WTC11 (cell line): ENCODE measurements around the gene NOX5. TPM values are rescaled to one million over a fixed set of nuclear protein-coding genes. Genes with fewer than 3 reads are reported as not detected.

Source experiments
- ATAC-seq: fragments of 200-7000 bp; cut with Tn5 transposase; 2 replicates; pipeline ENCODE4 v1.10.0; 2021; ENCODE audit warnings: mild to moderate bottlenecking, moderate library complexity
- CTCF ChIA-PET: fragments of 300-600 bp; sonication (Branson Sonifier 250); formaldehyde crosslinking; loops from one replicate; lab custom pipeline; 2021; ENCODE audit warnings: antibody characterized with exemption; lab: Charles Lee
- POLR2A ChIA-PET: fragments of 350-600 bp; sonication (Branson Sonifier 250); formaldehyde crosslinking; loops from one replicate; lab custom pipeline; 2021; ENCODE audit warnings: antibody characterized with exemption; lab: Charles Lee
- DNase-seq: peaks from one replicate; pipeline ENCODE4 v3.0.0; 2021; ENCODE audit warnings: low spot score
- H3K27ac Mint-ChIP-seq: 2 replicates; pipeline ENCODE4 v1.8.0; 2021; ENCODE audit warnings: mixed read lengths
- H3K27me3 Mint-ChIP-seq: 2 replicates; pipeline ENCODE4 v1.8.0; 2021; ENCODE audit warnings: low read depth, mild to moderate bottlenecking, moderate library complexity, mixed read lengths
- H3K36me3 Mint-ChIP-seq: 2 replicates; pipeline ENCODE4 v1.8.0; 2021; ENCODE audit warnings: mixed read lengths
- H3K4me1 Mint-ChIP-seq: 2 replicates; pipeline ENCODE4 v1.8.0; 2022; ENCODE audit warnings: mixed read lengths
- H3K4me3 Mint-ChIP-seq: 2 replicates; pipeline ENCODE4 v1.8.0; 2021; ENCODE audit warnings: mild to moderate bottlenecking, moderate library complexity, mixed read lengths
- H3K9me3 Mint-ChIP-seq: 2 replicates; pipeline ENCODE4 v1.8.0; 2021; ENCODE audit warnings: mixed read lengths
- EMX1 ChIP-seq: fragments of 250-450 bp; sonication (Bioruptor Pico); IDR thresholded peaks from 2 replicates; pipeline ENCODE4 v1.8.0; 2021; ENCODE audit warnings: mild to moderate bottlenecking
- ETV6 ChIP-seq: sonication (generic); formaldehyde crosslinking; IDR thresholded peaks from 2 replicates; pipeline ENCODE4 v1.8.1; 2022; ENCODE audit warnings: mild to moderate bottlenecking, missing genetic modification reagents
- KAT7 ChIP-seq: sonication (generic); formaldehyde crosslinking; IDR thresholded peaks from 2 replicates; pipeline ENCODE4 v1.8.1; 2023; ENCODE audit warnings: missing genetic modification reagents, mild to moderate bottlenecking, borderline replicate concordance
- MXD4 ChIP-seq: fragments of 250-450 bp; sonication (Bioruptor Pico); IDR thresholded peaks from 2 replicates; pipeline ENCODE4 v1.8.0; 2021; ENCODE audit warnings: mild to moderate bottlenecking, moderate library complexity, borderline replicate concordance
- MYBL2 ChIP-seq: sonication (generic); formaldehyde crosslinking; IDR thresholded peaks from 2 replicates; pipeline ENCODE4 v1.8.1; 2023; ENCODE audit warnings: mild to moderate bottlenecking, moderate library complexity, missing genetic modification reagents
- NFATC4 ChIP-seq: fragments of 250-450 bp; sonication (Bioruptor Pico); IDR thresholded peaks from 2 replicates; pipeline ENCODE4 v1.9.0; 2021; ENCODE audit warnings: mild to moderate bottlenecking
- NFYB ChIP-seq: sonication (generic); formaldehyde crosslinking; conservative IDR thresholded peaks from 2 replicates; pipeline ENCODE4 v1.8.0; 2022; ENCODE audit warnings: low read depth, missing genetic modification reagents
- NR3C1 ChIP-seq: sonication (generic); formaldehyde crosslinking; conservative IDR thresholded peaks from 2 replicates; pipeline ENCODE4 v1.8.1; 2023; ENCODE audit warnings: low read depth, mild to moderate bottlenecking, missing genetic modification reagents
- RELA ChIP-seq: sonication (generic); formaldehyde crosslinking; IDR thresholded peaks from 2 replicates; pipeline ENCODE4 v1.8.1; 2022; ENCODE audit warnings: missing genetic modification reagents, mild to moderate bottlenecking, borderline replicate concordance
- ZNF138 ChIP-seq: sonication (generic); formaldehyde crosslinking; conservative IDR thresholded peaks from 2 replicates; pipeline ENCODE4 v1.8.1; 2022; ENCODE audit warnings: mild to moderate bottlenecking, moderate library complexity, missing genetic modification reagents
- ZNF232 ChIP-seq: sonication (generic); formaldehyde crosslinking; IDR thresholded peaks from 2 replicates; pipeline ENCODE4 v1.8.0; 2022; ENCODE audit warnings: mild to moderate bottlenecking, missing genetic modification reagents
- ZNF263 ChIP-seq: sonication (generic); formaldehyde crosslinking; IDR thresholded peaks from 2 replicates; pipeline ENCODE4 v1.8.1; 2022; ENCODE audit warnings: low read depth, mild to moderate bottlenecking, moderate library complexity, missing genetic modification reagents
- total RNA-seq: library from RNA; stranded (reverse); gene quantifications from 3 replicates; pipeline ENCODE4 v1.2.3, GENCODE V29; 2021
- TF ChIP-seq, protein P1 (sequence below): sonication (generic); formaldehyde crosslinking; IDR thresholded peaks from 2 replicates; pipeline ENCODE4 v1.8.1; 2023; ENCODE audit warnings: mild to moderate bottlenecking, missing genetic modification reagents, moderate library complexity
- TF ChIP-seq, protein P2 (sequence below): sonication (generic); formaldehyde crosslinking; IDR thresholded peaks from 2 replicates; pipeline ENCODE4 v1.8.1; 2023; ENCODE audit warnings: mild to moderate bottlenecking, missing genetic modification reagents, moderate library complexity
- TF ChIP-seq, protein P3 (sequence below): sonication (generic); formaldehyde crosslinking; IDR thresholded peaks from 2 replicates; pipeline ENCODE4 v1.8.0; 2022; ENCODE audit warnings: mild to moderate bottlenecking, missing genetic modification reagents
- TF ChIP-seq, protein P4 (sequence below): sonication (generic); formaldehyde crosslinking; IDR thresholded peaks from 2 replicates; pipeline ENCODE4 v1.8.0; 2022; ENCODE audit warnings: missing genetic modification reagents
- TF ChIP-seq, protein P5 (sequence below): sonication (generic); formaldehyde crosslinking; IDR thresholded peaks from 2 replicates; pipeline ENCODE4 v1.8.0; 2023; ENCODE audit warnings: mild to moderate bottlenecking, missing genetic modification reagents
- TF ChIP-seq, protein P6 (sequence below): fragments of 250-450 bp; sonication (Bioruptor Pico); IDR thresholded peaks from 2 replicates; pipeline ENCODE4 v2.1.2; 2022; ENCODE audit warnings: mild to moderate bottlenecking, moderate library complexity
- TF ChIP-seq, protein P7 (sequence below): sonication (generic); formaldehyde crosslinking; IDR thresholded peaks from 2 replicates; pipeline ENCODE4 v1.8.1; 2022; ENCODE audit warnings: mild to moderate bottlenecking, missing genetic modification reagents, moderate library complexity, borderline replicate concordance

NOX5 gene
- total RNA-seq, 1 experiment from 2014 or later, result not detected

DNA sequence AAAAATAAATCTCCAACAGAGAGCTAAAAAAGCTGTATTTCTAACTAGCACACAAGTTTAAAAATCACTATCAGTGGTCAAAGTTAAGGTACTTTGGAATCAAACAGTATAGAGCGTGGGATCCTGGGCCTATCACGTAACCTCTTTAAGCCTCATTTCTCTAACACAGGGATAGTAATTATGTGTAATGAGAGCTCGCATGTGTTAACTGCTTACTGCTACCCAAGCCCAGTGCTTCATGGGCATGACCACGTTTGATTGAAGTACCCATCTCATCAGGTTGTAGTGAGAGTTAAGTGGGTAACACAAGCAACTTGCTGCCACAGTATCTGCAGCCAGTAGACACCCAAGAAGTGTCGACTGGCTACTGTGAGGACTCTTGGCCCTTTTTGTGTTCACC, 28.2 kb upstream of the NOX5 start (continued):
- TF ChIP-seq, protein P1, sequence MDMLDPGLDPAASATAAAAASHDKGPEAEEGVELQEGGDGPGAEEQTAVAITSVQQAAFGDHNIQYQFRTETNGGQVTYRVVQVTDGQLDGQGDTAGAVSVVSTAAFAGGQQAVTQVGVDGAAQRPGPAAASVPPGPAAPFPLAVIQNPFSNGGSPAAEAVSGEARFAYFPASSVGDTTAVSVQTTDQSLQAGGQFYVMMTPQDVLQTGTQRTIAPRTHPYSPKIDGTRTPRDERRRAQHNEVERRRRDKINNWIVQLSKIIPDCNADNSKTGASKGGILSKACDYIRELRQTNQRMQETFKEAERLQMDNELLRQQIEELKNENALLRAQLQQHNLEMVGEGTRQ, result no peak
- TF ChIP-seq RELA (CRISPR knock-in tag) (no peak), NFYB (CRISPR knock-in tag) (no peak), ZNF232 (CRISPR knock-in tag) (no peak), ETV6 (CRISPR knock-in tag) (no peak), ZNF263 (CRISPR knock-in tag) (no peak)

DNA sequence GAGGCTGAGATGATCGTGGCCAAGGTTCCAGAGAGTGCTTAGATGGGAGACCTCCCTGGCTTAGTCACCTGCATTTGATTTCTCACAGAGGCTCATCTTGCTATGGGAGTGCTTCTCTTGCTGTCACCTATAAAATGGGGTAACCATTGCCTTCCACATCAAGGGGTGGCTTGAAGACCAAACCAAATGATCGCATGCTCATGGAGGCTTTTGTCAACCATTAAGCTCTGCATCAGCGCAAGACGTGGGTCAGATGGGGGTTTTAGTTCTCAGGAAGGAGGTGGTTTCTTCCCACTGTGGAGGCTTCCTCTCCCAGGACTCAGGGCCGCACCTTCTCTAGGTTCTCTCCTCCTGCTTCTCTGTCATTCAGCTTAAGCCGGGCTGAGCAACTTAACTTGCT, 27.4 kb upstream of the NOX5 start:
- CTCF ChIA-PET, result no interaction called here
- no peak overlapping the region for H3K4me3 Mint-ChIP-seq
- H3K4me1 Mint-ChIP-seq, result peaks cover 18% of the 10 kb centered on the region
- peaks cover 36% of the 10 kb centered on the region for H3K27me3 Mint-ChIP-seq
- POLR2A ChIA-PET, result no interaction called here
- TF ChIP-seq MYBL2 (CRISPR knock-in tag), result no peak
- no peak for TF ChIP-seq MXD4 (CRISPR knock-in tag)
- no peak for TF ChIP-seq ZNF138 (CRISPR knock-in tag)
- TF ChIP-seq NR3C1 (CRISPR knock-in tag), result no peak
- TF ChIP-seq, protein P2, sequence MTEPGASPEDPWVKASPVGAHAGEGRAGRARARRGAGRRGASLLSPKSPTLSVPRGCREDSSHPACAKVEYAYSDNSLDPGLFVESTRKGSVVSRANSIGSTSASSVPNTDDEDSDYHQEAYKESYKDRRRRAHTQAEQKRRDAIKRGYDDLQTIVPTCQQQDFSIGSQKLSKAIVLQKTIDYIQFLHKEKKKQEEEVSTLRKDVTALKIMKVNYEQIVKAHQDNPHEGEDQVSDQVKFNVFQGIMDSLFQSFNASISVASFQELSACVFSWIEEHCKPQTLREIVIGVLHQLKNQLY, result no peak
- TF ChIP-seq EMX1 (CRISPR knock-in tag), result no peak
- H3K9me3 Mint-ChIP-seq, result peaks cover 33% of the 10 kb centered on the region
- no peak overlapping the region for H3K27ac Mint-ChIP-seq
- ATAC-seq (no peak), DNase-seq (no peak)
- peaks cover 21% of the 10 kb centered on the region for H3K36me3 Mint-ChIP-seq

DNA sequence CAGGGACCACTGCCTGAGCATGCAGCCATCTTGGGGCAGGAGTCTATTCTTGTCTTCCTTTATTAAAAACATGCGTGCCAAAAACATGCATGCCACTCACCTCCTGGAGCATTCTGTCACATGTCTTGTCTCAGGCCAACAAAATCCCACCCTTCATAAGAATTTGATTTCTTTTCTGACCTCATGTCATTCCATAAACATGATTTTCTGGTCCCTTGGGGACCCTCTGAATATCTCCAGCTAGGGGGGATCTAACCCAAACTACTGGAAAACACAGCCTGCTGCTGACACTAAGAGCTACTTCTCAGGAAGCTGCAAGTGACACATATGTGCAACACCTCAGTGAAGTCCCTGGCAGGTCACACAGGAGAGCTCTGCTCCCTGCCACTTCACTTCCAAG, 26.8 kb upstream of the NOX5 start:
- POLR2A ChIA-PET, result no interaction called here
- TF ChIP-seq, protein P3, sequence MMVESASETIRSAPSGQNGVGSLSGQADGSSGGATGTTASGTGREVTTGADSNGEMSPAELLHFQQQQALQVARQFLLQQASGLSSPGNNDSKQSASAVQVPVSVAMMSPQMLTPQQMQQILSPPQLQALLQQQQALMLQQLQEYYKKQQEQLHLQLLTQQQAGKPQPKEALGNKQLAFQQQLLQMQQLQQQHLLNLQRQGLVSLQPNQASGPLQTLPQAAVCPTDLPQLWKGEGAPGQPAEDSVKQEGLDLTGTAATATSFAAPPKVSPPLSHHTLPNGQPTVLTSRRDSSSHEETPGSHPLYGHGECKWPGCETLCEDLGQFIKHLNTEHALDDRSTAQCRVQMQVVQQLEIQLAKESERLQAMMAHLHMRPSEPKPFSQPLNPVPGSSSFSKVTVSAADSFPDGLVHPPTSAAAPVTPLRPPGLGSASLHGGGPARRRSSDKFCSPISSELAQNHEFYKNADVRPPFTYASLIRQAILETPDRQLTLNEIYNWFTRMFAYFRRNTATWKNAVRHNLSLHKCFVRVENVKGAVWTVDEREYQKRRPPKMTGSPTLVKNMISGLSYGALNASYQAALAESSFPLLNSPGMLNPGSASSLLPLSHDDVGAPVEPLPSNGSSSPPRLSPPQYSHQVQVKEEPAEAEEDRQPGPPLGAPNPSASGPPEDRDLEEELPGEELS (CRISPR knock-in tag), result no peak
- TF ChIP-seq NFATC4 (CRISPR knock-in tag) (no peak), KAT7 (CRISPR knock-in tag) (no peak)
- TF ChIP-seq, protein P4, sequence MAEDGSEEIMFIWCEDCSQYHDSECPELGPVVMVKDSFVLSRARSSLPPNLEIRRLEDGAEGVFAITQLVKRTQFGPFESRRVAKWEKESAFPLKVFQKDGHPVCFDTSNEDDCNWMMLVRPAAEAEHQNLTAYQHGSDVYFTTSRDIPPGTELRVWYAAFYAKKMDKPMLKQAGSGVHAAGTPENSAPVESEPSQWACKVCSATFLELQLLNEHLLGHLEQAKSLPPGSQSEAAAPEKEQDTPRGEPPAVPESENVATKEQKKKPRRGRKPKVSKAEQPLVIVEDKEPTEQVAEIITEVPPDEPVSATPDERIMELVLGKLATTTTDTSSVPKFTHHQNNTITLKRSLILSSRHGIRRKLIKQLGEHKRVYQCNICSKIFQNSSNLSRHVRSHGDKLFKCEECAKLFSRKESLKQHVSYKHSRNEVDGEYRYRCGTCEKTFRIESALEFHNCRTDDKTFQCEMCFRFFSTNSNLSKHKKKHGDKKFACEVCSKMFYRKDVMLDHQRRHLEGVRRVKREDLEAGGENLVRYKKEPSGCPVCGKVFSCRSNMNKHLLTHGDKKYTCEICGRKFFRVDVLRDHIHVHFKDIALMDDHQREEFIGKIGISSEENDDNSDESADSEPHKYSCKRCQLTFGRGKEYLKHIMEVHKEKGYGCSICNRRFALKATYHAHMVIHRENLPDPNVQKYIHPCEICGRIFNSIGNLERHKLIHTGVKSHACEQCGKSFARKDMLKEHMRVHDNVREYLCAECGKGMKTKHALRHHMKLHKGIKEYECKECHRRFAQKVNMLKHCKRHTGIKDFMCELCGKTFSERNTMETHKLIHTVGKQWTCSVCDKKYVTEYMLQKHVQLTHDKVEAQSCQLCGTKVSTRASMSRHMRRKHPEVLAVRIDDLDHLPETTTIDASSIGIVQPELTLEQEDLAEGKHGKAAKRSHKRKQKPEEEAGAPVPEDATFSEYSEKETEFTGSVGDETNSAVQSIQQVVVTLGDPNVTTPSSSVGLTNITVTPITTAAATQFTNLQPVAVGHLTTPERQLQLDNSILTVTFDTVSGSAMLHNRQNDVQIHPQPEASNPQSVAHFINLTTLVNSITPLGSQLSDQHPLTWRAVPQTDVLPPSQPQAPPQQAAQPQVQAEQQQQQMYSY, result no peak
- TF ChIP-seq, protein P5, sequence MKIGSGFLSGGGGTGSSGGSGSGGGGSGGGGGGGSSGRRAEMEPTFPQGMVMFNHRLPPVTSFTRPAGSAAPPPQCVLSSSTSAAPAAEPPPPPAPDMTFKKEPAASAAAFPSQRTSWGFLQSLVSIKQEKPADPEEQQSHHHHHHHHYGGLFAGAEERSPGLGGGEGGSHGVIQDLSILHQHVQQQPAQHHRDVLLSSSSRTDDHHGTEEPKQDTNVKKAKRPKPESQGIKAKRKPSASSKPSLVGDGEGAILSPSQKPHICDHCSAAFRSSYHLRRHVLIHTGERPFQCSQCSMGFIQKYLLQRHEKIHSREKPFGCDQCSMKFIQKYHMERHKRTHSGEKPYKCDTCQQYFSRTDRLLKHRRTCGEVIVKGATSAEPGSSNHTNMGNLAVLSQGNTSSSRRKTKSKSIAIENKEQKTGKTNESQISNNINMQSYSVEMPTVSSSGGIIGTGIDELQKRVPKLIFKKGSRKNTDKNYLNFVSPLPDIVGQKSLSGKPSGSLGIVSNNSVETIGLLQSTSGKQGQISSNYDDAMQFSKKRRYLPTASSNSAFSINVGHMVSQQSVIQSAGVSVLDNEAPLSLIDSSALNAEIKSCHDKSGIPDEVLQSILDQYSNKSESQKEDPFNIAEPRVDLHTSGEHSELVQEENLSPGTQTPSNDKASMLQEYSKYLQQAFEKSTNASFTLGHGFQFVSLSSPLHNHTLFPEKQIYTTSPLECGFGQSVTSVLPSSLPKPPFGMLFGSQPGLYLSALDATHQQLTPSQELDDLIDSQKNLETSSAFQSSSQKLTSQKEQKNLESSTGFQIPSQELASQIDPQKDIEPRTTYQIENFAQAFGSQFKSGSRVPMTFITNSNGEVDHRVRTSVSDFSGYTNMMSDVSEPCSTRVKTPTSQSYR (CRISPR knock-in tag), result no peak
- TF ChIP-seq, protein P6, sequence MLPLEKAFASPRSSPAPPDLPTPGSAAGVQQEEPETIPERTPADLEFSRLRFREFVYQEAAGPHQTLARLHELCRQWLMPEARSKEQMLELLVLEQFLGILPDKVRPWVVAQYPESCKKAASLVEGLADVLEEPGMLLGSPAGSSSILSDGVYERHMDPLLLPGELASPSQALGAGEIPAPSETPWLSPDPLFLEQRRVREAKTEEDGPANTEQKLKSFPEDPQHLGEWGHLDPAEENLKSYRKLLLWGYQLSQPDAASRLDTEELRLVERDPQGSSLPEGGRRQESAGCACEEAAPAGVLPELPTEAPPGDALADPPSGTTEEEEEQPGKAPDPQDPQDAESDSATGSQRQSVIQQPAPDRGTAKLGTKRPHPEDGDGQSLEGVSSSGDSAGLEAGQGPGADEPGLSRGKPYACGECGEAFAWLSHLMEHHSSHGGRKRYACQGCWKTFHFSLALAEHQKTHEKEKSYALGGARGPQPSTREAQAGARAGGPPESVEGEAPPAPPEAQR (CRISPR knock-in tag), result no peak
- TF ChIP-seq, protein P7, sequence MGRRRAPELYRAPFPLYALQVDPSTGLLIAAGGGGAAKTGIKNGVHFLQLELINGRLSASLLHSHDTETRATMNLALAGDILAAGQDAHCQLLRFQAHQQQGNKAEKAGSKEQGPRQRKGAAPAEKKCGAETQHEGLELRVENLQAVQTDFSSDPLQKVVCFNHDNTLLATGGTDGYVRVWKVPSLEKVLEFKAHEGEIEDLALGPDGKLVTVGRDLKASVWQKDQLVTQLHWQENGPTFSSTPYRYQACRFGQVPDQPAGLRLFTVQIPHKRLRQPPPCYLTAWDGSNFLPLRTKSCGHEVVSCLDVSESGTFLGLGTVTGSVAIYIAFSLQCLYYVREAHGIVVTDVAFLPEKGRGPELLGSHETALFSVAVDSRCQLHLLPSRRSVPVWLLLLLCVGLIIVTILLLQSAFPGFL (CRISPR knock-in tag), result no peak
- TF ChIP-seq, all 79 proteins: peak for 0
- Mint-ChIP-seq H3K9me3 (peaks cover 31% of the 10 kb centered on the region), H3K4me1 (peaks cover 18% of the 10 kb centered on the region), H3K36me3 (peaks cover 21% of the 10 kb centered on the region), H3K27me3 (peaks cover 36% of the 10 kb centered on the region), H3K4me3 (no peak overlapping the region), H3K27ac (no peak overlapping the region)
- DNase-seq, result no peak
- CTCF ChIA-PET, result no interaction called here
- ATAC-seq, result no peak
